ENCODE data around the gene RAB9A.
"Not testable (repeated sequence)": the region's sequence is repeated elsewhere in the genome, so short reads cannot be mapped to it uniquely, and the experiment has no call there.

RAB9A gene

DNA sequence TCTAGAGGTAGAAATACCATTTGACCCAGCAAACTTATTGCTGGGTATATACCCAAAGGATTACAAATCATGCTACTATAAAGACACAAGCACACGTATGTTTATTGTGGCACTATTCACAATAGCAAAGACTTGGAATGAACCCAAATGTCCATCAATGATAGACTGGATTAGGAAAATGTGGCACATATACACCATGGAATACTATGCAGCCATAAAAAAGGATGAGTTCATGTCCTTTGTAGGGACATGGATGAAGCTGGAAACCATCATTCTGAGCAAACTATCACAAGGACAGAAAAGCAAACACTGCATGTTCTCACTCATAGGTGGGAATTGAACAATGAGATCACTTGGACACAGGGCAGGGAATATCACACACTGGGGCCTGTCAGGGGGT is 41.6 kb downstream of the RAB9A start:
- not testable (repeated sequence) for H3K27ac ChIP-seq (replicated peaks; ENCODE audit: low read length); H3K4me3 ChIP-seq (ENCODE audit: low read length in 2 of 2); H3K27me3 ChIP-seq (ENCODE audit: control insufficient read depth in 3 of 3, insufficient read depth in 3 of 3, low read depth in 1 of 3, low read length in 3 of 3); H3K9me3 ChIP-seq (replicated peaks in 1 of 2; ENCODE audit: control insufficient read depth in 2 of 2, insufficient read depth in 1 of 2, low read depth in 1 of 2, low read length in 2 of 2); H3K4ac ChIP-seq (ENCODE audit: low read length); H3K23ac ChIP-seq (ENCODE audit: low read depth, low read length, poor library complexity); H2BK5ac ChIP-seq (ENCODE audit: low read length); H3K79me1 ChIP-seq (ENCODE audit: low read depth, low read length); H2AK5ac ChIP-seq (ENCODE audit: low read depth, low read length); H2BK15ac ChIP-seq (ENCODE audit: low read length); H2BK12ac ChIP-seq (ENCODE audit: low read length); DNase-seq (ENCODE audit: low spot score); H3K9ac ChIP-seq (ENCODE audit: low read depth, low read length, poor library complexity); H4K8ac ChIP-seq (ENCODE audit: low read depth, low read length); H3K4me2 ChIP-seq (ENCODE audit: insufficient read depth, low read length, poor library complexity, severe bottlenecking); H2AFZ ChIP-seq (ENCODE audit: low read length); H3K18ac ChIP-seq (ENCODE audit: low read length); H2BK120ac ChIP-seq (ENCODE audit: low read depth, low read length); H3K4me1 ChIP-seq (ENCODE audit: control insufficient read depth in 2 of 2, insufficient read depth in 1 of 2, low read depth in 1 of 2, low read length in 2 of 2); H4K91ac ChIP-seq (ENCODE audit: low read depth, low read length, poor library complexity); H3K14ac ChIP-seq (ENCODE audit: low read length)
- no CpG with 5 or more reads among the region's 1 CpG for WGBS, 2 donors (ENCODE audit: extremely low coverage in 2 of 2, insufficient read length in 2 of 2, insufficient replicate concordance in 1 of 2)
- peaks cover 0 to 13% of the 10 kb centered on the region in 2 donors for H3K36me3 ChIP-seq (replicated peaks in 1 of 2; ENCODE audit: control insufficient read depth in 2 of 2, insufficient read depth in 2 of 2, low read length in 2 of 2)

GRCh38 chrX:13732246-13733067 is 43.5 kb downstream of the RAB9A start:
- no peak overlapping the region for H2BK12ac ChIP-seq (ENCODE audit: low read length)
- H3K4ac ChIP-seq (ENCODE audit: low read length), result no peak overlapping the region
- H3K18ac ChIP-seq (ENCODE audit: low read length), result no peak overlapping the region
- H2AFZ ChIP-seq (ENCODE audit: low read length), result no peak overlapping the region
- no peaks in the 10 kb centered on the region for H3K9me3 ChIP-seq (replicated peaks in 1 of 2; ENCODE audit: control insufficient read depth in 2 of 2, insufficient read depth in 1 of 2, low read depth in 1 of 2, low read length in 2 of 2)
- no peak overlapping the region for H2BK5ac ChIP-seq (ENCODE audit: low read length)
- no peak overlapping the region for H3K14ac ChIP-seq (ENCODE audit: low read length)
- no peak overlapping the region for H2BK120ac ChIP-seq (ENCODE audit: low read depth, low read length)
- H3K4me1 ChIP-seq (ENCODE audit: control insufficient read depth in 2 of 2, insufficient read depth in 1 of 2, low read depth in 1 of 2, low read length in 2 of 2), result peaks cover 2 to 7% of the 10 kb centered on the region in 2 donors
- H2BK15ac ChIP-seq (ENCODE audit: low read length), result no peak overlapping the region
- no peak overlapping the region for H4K8ac ChIP-seq (ENCODE audit: low read depth, low read length)
- H3K4me3 ChIP-seq (ENCODE audit: low read length in 2 of 2), result no peak overlapping the region
- H3K4me2 ChIP-seq (ENCODE audit: insufficient read depth, low read length, poor library complexity, severe bottlenecking), result no peak overlapping the region
- WGBS, 2 donors (ENCODE audit: extremely low coverage in 2 of 2, insufficient read length in 2 of 2, insufficient replicate concordance in 1 of 2), result no CpG with 5 or more reads among the region's 7 CpGs
- no peak overlapping the region for H3K23ac ChIP-seq (ENCODE audit: low read depth, low read length, poor library complexity)
- no peak overlapping the region for H3K27ac ChIP-seq (replicated peaks; ENCODE audit: low read length)
- H3K36me3 ChIP-seq (replicated peaks in 1 of 2; ENCODE audit: control insufficient read depth in 2 of 2, insufficient read depth in 2 of 2, low read length in 2 of 2), result peaks cover 0 to 22% of the 10 kb centered on the region in 2 donors
- H3K9ac ChIP-seq (ENCODE audit: low read depth, low read length, poor library complexity), result no peak overlapping the region
- DNase-seq (ENCODE audit: low spot score), result no peak
- peaks cover 2% of the 10 kb centered on the region for H3K79me1 ChIP-seq (ENCODE audit: low read depth, low read length)
- no peaks in the 10 kb centered on the region for H3K27me3 ChIP-seq (ENCODE audit: control insufficient read depth in 3 of 3, insufficient read depth in 3 of 3, low read depth in 1 of 3, low read length in 3 of 3)
- no peak overlapping the region for H2AK5ac ChIP-seq (ENCODE audit: low read depth, low read length)
- no peak overlapping the region for H4K91ac ChIP-seq (ENCODE audit: low read depth, low read length, poor library complexity)

GRCh38 chrX:13733506-13733905 is 44.6 kb downstream of the RAB9A start:
- H3K4me3 ChIP-seq (ENCODE audit: low read length in 2 of 2), result peak overlapping the region in 1 of 2 donors; percentile 74

GRCh38 chrX:13734278-13735172 is 45.6 kb downstream of the RAB9A start, which contains the start of the genes OFD1 and TRAPPC2:
OFD1 (plus strand) TSS chrX:13734748; CDS start chrX:13735072, 324 bp downstream.
TRAPPC2 (minus strand) TSS chrX:13734620; CDS start chrX:13719963, 14,657 bp downstream.
- no peak within 1 kb of the TSS for H3K14ac ChIP-seq (ENCODE audit: low read length)
- no peak within 1 kb of the TSS for H3K4ac ChIP-seq (ENCODE audit: low read length)
- no peak within 1 kb of the TSS for H2AK5ac ChIP-seq (ENCODE audit: low read depth, low read length)
- peak within 1 kb of the TSS; percentile 92 for H2AFZ ChIP-seq (ENCODE audit: low read length)
- peak within 1 kb of the TSS; percentile 89 for H3K23ac ChIP-seq (ENCODE audit: low read depth, low read length, poor library complexity)
- H3K9me3 ChIP-seq (replicated peaks in 1 of 2; ENCODE audit: control insufficient read depth in 2 of 2, insufficient read depth in 1 of 2, low read depth in 1 of 2, low read length in 2 of 2), result no peaks in the 10 kb centered on the region
- H3K18ac ChIP-seq (ENCODE audit: low read length), result peak within 1 kb of the TSS; percentile 89
- H3K4me3 ChIP-seq (ENCODE audit: low read length in 2 of 2), result peak within 1 kb of the TSS; percentile 74 to 94
- no CpG with 5 or more reads among the region's 75 CpGs for WGBS, 2 donors (ENCODE audit: extremely low coverage in 2 of 2, insufficient read length in 2 of 2, insufficient replicate concordance in 1 of 2)
- H3K9ac ChIP-seq (ENCODE audit: low read depth, low read length, poor library complexity), result peak within 1 kb of the TSS; percentile 81
- H2BK120ac ChIP-seq (ENCODE audit: low read depth, low read length), result no peak within 1 kb of the TSS
- no peak within 1 kb of the TSS for H4K8ac ChIP-seq (ENCODE audit: low read depth, low read length)
- peak within 1 kb of the TSS; percentile 88 for H3K27ac ChIP-seq (replicated peaks; ENCODE audit: low read length)
- H4K91ac ChIP-seq (ENCODE audit: low read depth, low read length, poor library complexity), result no peak within 1 kb of the TSS
- H3K79me1 ChIP-seq (ENCODE audit: low read depth, low read length), result peaks cover 2% of the 10 kb centered on the region
- H3K36me3 ChIP-seq (replicated peaks in 1 of 2; ENCODE audit: control insufficient read depth in 2 of 2, insufficient read depth in 2 of 2, low read length in 2 of 2), result peaks cover 0 to 41% of the 10 kb centered on the region in 2 donors
- H2BK15ac ChIP-seq (ENCODE audit: low read length), result no peak within 1 kb of the TSS
- H2BK12ac ChIP-seq (ENCODE audit: low read length), result no peak within 1 kb of the TSS
- peaks cover 2 to 7% of the 10 kb centered on the region in 2 donors for H3K4me1 ChIP-seq (ENCODE audit: control insufficient read depth in 2 of 2, insufficient read depth in 1 of 2, low read depth in 1 of 2, low read length in 2 of 2)
- H3K4me2 ChIP-seq (ENCODE audit: insufficient read depth, low read length, poor library complexity, severe bottlenecking), result peak within 1 kb of the TSS; percentile 48
- H2BK5ac ChIP-seq (ENCODE audit: low read length), result no peak within 1 kb of the TSS
- H3K27me3 ChIP-seq (ENCODE audit: control insufficient read depth in 3 of 3, insufficient read depth in 3 of 3, low read depth in 1 of 3, low read length in 3 of 3), result no peaks in the 10 kb centered on the region
- peak; percentile 85 for DNase-seq (ENCODE audit: low spot score)

More at GRCh38 chrX:13733506-13733905, 44.6 kb downstream of the RAB9A start:
- Histone ChIP-seq H3K4me2 (ENCODE audit: insufficient read depth, low read length, poor library complexity, severe bottlenecking) (peak overlapping the region; percentile 33), H2AFZ (ENCODE audit: low read length) (peak overlapping the region; percentile 92), H2BK12ac (ENCODE audit: low read length) (no peak overlapping the region), H3K9ac (ENCODE audit: low read depth, low read length, poor library complexity) (no peak overlapping the region), H2AK5ac (ENCODE audit: low read depth, low read length) (no peak overlapping the region), H3K4me1 (ENCODE audit: control insufficient read depth in 2 of 2, insufficient read depth in 1 of 2, low read depth in 1 of 2, low read length in 2 of 2) (peaks cover 2 to 7% of the 10 kb centered on the region in 2 donors), H2BK120ac (ENCODE audit: low read depth, low read length) (no peak overlapping the region), H3K4ac (ENCODE audit: low read length) (no peak overlapping the region), H3K27me3 (ENCODE audit: control insufficient read depth in 3 of 3, insufficient read depth in 3 of 3, low read depth in 1 of 3, low read length in 3 of 3) (no peaks in the 10 kb centered on the region), H2BK15ac (ENCODE audit: low read length) (no peak overlapping the region), H3K27ac (replicated peaks; ENCODE audit: low read length) (no peak overlapping the region), H3K14ac (ENCODE audit: low read length) (no peak overlapping the region), H4K91ac (ENCODE audit: low read depth, low read length, poor library complexity) (no peak overlapping the region), H3K23ac (ENCODE audit: low read depth, low read length, poor library complexity) (no peak overlapping the region), H3K9me3 (replicated peaks in 1 of 2; ENCODE audit: control insufficient read depth in 2 of 2, insufficient read depth in 1 of 2, low read depth in 1 of 2, low read length in 2 of 2) (no peaks in the 10 kb centered on the region), H3K79me1 (ENCODE audit: low read depth, low read length) (peaks cover 2% of the 10 kb centered on the region), H3K36me3 (replicated peaks in 1 of 2; ENCODE audit: control insufficient read depth in 2 of 2, insufficient read depth in 2 of 2, low read length in 2 of 2) (peaks cover 0 to 32% of the 10 kb centered on the region in 2 donors), H3K18ac (ENCODE audit: low read length) (no peak overlapping the region), H4K8ac (ENCODE audit: low read depth, low read length) (no peak overlapping the region), H2BK5ac (ENCODE audit: low read length) (no peak overlapping the region)
- no peak for DNase-seq (ENCODE audit: low spot score)
- WGBS, 2 donors (ENCODE audit: extremely low coverage in 2 of 2, insufficient read length in 2 of 2, insufficient replicate concordance in 1 of 2), result no CpG with 5 or more reads among the region's 4 CpGs

All from neuronal stem cell (in vitro differentiated cells).